HG02840 (cell line): ENCODE data around the gene CLIC2.
"Not testable (repeated sequence)": the region's sequence is repeated elsewhere in the genome, so short reads cannot be mapped to it uniquely, and the experiment has no call there.

ENCODE experiments used
- ATAC-seq: cut with Tn5 transposase; IDR thresholded peaks from one replicate; pipeline ENCODE4 v1.9.1; 2021; ENCODE audit warnings: mild to moderate bottlenecking, moderate library complexity, moderate number of reproducible peaks; ENCODE audit not compliant: unreplicated experiment, low FRiP score

Gene CLIC2

DNA sequence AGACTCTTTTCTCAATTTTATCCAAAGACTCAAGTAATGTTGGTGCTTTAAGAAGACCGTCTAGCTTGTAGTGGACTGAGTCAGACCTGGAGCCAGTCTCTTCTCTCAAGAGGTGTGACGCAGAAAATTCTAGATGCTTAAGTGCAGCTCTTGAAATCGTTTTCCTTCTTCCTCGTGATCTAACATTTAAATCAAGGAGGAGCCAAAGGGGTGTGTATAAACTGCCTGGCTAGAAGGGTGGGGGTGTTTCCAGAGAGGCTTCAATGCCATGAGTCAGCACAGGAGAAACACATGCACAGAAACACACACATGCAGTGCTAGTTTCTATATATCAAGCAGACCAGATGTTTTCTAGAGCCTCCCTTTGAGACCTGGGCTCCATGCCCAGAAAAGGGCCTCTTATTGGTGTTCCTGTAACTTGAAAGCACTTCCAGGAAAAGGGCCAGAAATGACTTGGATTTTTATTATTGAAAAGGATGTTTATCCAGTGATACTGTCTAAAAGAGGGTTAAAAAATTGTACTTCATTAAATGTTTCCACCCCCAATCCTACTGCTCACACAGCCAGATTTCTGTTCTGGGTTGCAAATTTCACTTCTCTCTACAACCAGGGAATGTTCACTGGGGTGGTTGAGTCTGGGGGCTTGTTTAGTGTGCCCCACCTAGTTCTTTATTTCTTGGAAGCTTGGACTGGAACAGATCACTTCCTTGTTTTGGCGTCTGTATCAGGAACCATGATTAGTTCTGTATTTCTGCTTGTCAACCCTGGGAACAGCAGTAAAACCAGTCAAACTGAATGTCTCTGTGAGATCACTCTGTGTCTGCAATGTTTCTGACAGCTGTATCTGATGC lies at the start of gene CLIC2:
Gene CLIC2 (minus strand): TSS at position 129 of the 851 bp plus-strand sequence. CDS start 187 bp downstream, outside the sequence.
- ATAC-seq, result no peak

DNA sequence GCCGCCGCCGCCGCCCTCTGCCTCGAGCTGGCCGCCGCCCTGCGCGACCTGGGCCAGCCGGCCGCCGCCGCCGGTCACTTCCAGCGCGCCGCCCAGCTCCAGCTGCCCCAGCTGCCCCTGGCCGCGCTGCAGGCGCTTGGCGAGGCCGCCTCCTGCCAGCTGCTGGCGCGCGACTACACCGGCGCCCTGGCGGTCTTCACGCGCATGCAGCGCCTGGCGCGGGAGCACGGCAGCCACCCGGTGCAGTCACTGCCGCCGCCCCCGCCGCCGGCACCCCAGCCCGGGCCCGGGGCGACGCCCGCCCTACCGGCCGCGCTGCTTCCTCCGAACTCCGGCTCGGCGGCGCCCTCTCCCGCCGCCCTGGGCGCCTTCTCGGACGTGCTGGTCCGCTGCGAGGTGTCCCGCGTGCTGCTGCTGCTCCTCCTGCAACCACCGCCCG lies 48.1 kb upstream of the CLIC2 start:
- peak; percentile 44 for ATAC-seq

GRCh38 chrX:155381843-155382528 lies 47.6 kb upstream of the CLIC2 start, which contains the start of gene F8A2:
Gene F8A2 (plus strand): TSS chrX:155382095. CDS start chrX:155382115, 20 bp downstream.
- ATAC-seq, result peak; percentile 72

DNA sequence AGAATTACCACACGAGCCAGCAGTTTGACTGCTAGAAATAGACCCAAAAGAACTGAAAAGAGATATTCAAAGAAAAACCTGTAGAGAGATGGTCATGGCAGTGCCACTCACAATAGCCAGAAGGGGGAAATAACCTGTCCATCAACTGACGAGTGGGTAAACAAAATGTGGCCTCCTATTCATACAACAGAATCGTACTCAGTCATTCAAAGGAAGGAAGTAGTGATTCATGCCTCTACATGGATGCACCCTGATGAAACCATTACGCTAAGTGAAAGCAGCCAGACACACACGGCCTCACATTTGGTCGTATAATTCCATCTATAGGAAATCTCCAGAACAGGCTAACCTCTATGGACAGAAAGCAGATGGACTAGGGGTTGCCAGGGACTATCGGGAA lies 45.4 kb upstream of the CLIC2 start:
- not testable (repeated sequence) for ATAC-seq

- ATAC-seq, result not testable (repeated sequence)
Measured at GRCh38 chrX:155373777-155374458, 39.5 kb upstream of the CLIC2 start.

- not testable (repeated sequence) for ATAC-seq
Measured at GRCh38 chrX:155363712-155364111, 29.3 kb upstream of the CLIC2 start.

DNA sequence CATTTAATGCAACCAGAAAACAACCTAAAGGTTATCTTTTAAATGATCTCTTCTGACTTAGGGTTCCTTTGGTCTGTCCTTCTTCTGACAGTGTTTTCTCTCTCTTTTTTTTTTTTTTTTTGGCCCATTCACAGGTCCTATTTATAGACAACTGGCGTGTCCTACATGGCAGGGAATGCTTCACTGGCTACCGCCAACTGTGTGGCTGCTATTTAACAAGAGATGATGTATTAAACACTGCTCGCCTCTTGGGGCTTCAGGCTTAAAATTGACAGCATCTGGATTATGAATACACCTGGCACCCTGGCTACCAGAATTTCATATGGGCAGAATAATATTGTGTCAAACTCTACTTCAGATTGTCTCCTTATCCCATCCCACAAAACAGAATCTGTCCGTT lies 15.0 kb upstream of the CLIC2 start:
- not testable (repeated sequence) for ATAC-seq

DNA sequence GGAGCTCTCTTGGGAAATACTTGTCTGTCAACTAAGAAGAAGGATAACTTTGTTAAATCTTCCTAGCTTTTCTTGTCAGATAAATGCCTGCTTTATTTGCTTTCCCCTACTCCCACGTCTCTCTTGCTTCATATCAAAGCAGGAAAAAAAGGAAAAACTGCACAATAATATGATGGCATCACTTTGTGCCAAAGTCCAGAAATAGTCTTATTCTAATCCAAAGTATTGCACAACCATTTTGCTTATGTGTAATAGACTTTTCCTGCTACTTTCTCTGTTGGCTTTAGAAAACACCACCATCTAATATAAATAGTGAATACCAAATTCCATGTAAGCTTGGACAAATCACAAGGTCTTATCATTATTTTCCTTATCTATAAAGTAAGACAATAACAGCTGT lies 11.3 kb upstream of the CLIC2 start:
- ATAC-seq, result not testable (repeated sequence)

- not testable (repeated sequence) for ATAC-seq
Measured at GRCh38 chrX:155335337-155335712, 911 bp upstream of the CLIC2 start.

DNA sequence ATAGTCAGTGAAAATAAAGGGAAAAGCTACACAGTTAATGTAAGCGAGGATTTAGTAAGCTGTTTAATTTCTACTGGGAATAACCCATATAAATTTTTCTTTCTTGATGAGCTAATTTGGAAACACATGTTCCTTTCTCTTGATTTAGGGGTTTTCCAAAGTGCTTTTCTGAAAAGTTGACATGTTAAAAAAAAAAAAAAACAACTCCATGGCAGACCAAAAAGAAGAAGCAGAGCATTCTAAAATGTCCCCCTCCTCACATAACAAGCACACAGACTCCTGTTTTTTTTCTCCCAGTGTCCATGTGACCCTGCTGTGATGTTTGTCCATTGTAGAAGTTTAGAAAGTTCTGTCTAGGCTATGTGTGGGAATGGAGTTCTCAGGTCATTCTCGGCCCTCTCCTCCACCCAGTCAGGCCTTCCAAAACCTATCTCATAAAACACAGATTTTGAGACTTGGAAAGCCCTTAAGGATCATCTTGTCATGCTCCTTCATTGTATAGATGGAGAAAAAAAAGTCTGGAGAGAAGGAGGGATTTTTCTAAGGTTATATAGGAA lies 792 bp downstream of the CLIC2 start:
- no peak for ATAC-seq

DNA sequence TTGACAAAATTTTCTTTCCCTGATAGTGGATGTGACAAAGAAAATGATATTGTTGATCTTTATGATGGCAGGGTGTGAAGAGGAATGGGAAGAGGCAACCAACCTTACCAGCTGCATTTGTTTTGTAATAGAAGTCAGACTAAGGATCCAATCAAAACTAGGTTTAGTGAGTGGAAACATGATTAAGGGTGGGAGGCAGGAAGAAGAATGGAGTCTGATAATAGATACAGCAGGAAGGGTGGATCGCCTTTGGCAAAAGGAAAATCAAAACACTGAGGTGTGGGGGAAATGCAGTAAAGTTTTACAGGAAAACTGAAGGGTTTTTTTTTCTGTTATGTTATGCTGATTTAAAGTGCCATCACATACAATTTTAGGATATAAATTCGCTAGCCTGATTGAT lies 3.4 kb downstream of the CLIC2 start:
- ATAC-seq, result no peak

GRCh38 chrX:155329293-155329692 lies 5.1 kb downstream of the CLIC2 start:
- ATAC-seq, result no peak

GRCh38 chrX:155326610-155327009 lies 7.8 kb downstream of the CLIC2 start:
- no peak for ATAC-seq

DNA sequence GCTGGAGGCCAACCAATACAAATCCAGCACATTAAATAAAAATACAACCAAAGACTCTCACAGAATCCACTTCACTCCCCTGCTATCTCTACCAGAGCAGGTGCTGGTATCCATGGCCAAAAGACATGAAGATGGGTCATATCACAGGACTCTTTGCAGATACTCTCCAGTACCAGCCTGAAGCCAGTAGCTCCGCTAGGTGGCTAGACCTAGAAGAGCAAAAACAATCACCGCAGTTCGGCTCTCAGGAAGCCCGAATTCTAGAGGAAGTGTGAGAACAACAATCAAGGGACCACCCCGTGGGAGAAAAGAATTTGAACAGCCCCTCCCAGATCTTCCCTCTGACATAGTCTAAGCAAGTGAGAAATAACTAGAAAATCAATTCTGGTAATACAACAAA lies 20.2 kb downstream of the CLIC2 start:
- ATAC-seq, result no peak

GRCh38 chrX:155313766-155314165 lies 20.6 kb downstream of the CLIC2 start:
- no peak for ATAC-seq

DNA sequence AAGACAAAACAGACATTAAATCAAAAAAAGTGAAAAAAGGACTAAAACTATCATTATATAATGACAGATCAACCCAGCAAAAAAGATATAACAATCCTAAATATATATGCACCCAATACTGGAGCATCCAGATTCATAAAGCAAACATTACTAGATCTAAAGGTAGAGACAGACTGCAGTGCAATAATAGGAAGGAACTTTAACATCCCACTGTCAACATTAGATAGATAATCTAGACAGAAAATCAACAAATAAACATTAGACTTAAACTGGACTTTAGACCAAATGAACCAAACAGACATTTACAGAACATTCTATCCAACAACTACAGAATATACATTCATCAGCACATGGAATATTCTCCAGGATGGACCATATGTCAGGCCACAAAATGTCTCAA lies 40.6 kb downstream of the CLIC2 start:
- ATAC-seq, result no peak

GRCh38 chrX:155279873-155280272 lies 54.5 kb downstream of the CLIC2 start:
- no peak for ATAC-seq

DNA sequence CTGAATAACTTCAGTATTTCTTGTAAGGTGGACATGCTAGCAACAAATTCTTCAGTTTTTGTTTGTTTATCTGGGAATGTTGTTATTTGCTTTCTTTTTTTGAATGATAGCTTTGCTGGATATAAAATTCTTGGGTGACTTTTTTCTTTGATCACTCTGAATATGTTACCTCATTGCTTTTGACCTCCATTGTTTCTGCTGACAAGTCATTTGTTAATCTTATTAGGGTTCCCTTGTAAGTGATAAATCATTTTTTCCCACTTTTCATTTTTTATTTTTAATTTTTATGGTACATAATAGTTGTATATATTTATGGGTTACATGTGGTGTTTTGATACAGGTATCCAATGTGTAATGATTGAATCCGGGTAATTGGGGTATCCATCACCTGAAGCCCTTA lies 63.4 kb downstream of the CLIC2 start:
- ATAC-seq, result no peak

GRCh38 chrX:155267995-155268394 lies 66.4 kb downstream of the CLIC2 start:
- ATAC-seq, result not testable (repeated sequence)

- ATAC-seq, result no peak
Measured at GRCh38 chrX:155266439-155266838, 68.0 kb downstream of the CLIC2 start.
